Measurements from ENCODE around the gene RAB31.

RAB31 gene

DNA sequence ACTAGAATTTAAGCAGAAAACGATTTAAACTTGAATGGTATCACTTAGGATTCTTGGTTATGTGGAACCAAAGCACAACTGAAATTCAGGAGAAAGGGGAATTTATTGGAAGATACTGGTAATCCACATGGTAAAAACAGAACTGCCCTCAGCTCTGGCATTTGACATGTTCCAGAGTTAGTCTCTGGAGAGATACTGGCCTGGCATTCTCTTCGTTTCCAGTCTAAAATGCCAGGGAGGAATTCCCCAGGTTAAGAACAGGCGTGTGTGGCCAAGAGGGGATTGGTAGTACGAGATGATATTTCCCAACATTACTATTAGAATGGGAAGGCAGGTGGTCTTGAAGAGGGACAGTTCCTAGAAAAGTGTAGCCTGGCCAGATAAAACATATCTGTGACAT is 109.2 kb downstream of the RAB31 start:
- DNase-seq (ENCODE audit: low read depth in 1 of 2, low spot score in 1 of 2) = no peak

DNA sequence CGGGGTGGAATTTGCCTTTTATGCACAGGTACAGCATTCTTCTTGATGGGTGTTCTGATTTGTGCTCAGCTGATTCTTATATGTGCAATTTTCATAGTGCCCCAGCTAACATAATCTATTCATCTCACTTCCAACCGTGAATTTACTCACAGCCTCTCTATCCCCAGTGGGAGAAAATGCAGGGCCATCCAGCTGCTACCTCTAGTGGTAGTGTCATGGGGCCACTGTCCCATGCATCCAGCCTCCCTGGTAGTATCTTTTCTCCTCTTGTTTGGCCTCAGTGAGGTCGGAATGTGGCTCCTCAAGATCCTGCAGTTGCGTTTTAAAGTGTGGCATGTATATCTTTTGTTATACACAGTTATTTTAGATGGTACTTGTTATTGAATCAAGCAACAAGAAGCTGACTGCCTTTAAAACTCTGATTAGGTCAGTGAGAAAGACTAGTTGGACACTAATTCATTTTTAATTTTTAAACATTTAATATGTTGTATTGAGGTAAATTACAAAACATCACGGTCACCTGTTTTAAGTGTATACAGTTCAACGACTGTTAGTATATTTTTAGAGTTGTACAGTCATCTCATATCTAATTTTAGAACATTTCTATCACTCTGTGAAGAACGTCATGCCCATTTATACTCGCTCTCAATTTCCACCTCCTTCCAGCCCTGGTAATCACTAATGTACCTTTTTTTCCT is 109.8 kb downstream of the RAB31 start:
- DNase-seq (ENCODE audit: low read depth in 1 of 2, low spot score in 1 of 2) = no peak

DNA sequence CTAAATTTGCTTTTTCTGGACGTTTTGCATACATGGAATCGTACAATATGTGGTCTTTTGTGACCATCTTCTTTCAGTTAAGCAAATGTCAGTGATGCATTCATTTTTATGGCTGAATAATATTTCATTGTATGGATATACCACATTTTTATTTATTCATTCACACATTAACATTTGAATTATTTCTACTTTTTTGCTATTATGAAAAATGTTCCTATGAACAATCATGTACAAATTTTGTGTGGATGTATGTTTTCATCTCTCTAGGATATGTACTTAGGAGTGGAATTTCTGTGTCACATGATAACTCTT is 110.3 kb downstream of the RAB31 start:
- DNase-seq (ENCODE audit: low read depth in 1 of 2, low spot score in 1 of 2) = no peak

DNA sequence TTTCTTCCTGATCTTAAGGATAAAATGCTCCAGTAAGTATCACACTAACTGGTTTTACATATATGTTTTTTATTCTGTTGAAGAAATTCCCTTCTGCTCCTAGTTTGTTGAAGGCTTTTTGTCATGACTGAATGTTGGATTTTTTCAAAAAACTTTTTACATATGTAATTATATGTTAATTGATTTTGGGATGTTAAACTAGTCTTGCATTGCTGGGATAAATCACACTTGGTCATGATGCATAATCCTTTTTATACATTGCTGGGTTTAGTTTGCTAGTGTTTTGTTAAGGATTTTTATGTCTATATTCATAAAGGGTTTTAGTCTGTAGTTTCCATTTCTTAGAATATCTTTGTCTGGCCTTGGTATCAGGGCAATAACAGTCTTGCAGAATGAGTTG is 112.0 kb downstream of the RAB31 start:
- DNase-seq (ENCODE audit: low read depth in 1 of 2, low spot score in 1 of 2) = no peak

DNA sequence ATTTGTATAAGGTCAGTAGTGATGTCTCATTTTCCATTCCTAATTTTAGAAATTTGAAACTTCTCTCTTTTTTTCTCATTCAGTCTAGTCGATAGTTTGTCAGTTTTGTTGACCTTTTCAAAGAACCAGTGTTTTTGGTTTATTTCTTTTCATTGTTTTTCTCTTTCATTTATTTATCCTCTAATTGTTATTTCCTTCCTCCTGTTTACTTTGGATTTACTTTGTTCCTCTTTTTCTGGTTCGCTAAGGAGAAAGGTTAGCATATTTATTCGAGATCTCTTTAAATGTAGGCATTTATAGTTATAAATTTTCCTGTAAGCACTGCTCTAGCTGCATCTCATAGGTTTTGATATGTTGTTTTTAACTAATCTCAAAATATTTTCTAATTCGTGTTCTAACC is 112.6 kb downstream of the RAB31 start:
- DNase-seq (ENCODE audit: low read depth in 1 of 2, low spot score in 1 of 2) = no peak

DNA sequence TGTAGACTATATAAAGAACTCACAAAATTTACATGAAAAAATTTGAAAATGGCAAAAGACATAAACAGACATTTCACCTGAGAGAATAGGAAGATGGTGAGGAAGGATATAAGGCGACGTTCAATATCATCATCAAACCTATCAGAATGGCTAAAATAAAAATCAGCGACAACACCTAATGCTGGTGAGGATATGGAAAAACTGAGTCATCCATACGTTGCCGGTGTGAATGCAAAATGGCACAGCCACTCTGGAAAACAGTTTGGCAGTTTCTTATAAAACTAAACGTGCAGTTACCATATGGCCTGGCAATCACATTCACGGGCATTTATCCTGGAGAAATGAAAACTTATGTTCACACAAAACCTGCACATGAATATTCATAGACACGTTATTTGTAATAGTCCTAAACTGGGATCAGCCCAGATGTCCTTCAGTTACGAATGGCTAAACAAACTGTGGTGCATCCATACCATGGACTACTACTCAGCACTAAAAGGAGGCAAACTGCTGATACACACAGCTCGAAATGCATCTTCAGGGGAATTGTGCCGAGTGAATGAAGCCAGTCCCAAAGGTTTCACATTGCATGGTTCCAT is 114.6 kb downstream of the RAB31 start:
- no peak for DNase-seq (ENCODE audit: low read depth in 1 of 2, low spot score in 1 of 2)

DNA sequence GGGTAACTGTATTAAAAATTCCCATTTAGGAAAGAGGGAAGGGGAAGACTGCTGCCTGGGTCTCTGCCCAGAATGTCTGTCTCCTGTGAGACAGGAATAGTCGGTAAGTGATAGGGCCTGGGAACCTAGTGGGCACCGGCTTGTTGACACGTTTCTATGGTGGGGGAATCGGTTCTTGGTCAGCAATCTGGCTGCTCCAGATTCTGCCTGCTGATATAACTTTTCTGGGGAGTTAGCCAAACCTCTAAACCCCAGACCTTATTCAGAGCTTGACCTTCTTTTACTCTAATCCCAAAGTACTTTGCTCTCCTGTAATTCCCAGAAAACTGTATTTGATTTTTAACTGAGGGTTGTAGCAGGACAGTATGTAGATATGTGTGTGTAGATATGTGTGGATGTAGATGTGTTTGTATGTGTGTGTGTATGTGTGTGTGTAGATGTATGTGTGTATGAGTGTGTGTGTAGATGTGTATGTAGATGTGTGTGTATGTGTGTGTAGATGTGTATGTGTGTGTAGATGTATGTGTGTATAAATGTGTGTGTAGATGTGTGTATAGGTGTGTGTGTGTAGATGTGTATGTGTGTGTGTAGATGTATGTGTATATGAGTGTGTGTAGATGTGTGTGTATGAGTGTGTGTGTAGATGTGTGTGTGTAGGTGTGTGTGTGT is 115.8 kb downstream of the RAB31 start:
- DNase-seq (ENCODE audit: low read depth in 1 of 2, low spot score in 1 of 2) = no peak

DNA sequence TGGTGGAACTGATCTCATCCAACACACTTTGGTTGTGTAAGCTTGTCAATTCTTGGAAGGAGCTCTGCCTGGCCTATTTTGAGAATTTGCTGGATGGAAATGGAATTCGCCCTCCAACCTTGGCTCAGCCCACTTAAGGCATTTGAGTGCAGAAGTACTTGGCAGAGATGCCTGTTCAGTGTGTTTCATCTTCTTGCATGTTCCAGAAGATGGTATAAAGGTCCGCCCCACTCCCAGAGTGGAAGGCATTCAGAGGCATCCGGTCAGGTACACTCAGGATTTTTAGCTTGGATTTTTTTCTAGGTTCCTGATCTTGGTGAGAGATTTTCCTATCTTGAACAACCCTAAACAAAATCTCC is 116.4 kb downstream of the RAB31 start:
- no peak for DNase-seq (ENCODE audit: low read depth in 1 of 2, low spot score in 1 of 2)

DNA sequence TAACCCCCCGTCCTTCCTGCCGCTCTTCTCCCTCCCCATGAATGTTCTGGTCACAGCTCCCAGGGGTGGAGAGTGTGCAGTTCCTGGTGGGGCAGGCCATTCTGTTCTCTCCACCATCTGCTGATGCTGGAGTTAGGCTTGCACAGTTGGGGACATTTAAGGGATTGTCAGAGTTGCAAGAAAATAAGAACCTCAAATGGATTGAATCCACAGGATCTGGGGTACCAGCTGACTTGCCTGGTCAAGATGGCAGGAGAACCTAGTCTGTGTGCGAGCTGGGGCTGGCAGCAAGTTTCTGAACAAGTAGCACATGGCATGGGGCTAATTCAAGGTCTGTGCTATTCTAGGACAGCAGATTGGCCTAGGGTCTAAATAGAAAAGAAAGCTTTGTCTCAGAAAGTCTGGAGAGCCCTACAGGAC is 116.9 kb downstream of the RAB31 start:
- no peak for DNase-seq (ENCODE audit: low read depth in 1 of 2, low spot score in 1 of 2)

DNA sequence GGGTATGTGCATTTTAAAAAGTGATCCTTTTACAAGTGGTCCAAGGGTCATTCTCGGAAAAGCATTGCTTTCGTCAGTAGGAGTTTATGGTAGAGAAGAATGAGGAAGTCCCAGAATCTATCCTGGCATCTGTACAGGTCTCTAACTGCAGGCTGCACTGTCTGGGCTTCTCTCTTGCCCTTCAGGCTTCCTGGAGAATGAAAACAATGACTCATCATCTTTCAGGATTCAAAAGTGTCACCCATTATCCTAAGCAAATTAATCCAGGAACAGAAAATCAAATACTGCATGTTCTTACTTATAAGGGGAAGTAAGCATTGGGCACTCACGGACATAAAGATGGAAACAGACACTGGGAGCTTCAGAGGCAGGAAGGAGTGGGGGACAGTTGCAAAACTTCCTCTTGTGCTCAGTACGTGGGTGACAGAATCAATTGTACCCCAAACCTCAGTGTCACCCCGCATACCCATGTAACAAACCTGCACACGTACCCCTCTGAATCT is 117.5 kb downstream of the RAB31 start:
- no peak for DNase-seq (ENCODE audit: low read depth in 1 of 2, low spot score in 1 of 2)

DNA sequence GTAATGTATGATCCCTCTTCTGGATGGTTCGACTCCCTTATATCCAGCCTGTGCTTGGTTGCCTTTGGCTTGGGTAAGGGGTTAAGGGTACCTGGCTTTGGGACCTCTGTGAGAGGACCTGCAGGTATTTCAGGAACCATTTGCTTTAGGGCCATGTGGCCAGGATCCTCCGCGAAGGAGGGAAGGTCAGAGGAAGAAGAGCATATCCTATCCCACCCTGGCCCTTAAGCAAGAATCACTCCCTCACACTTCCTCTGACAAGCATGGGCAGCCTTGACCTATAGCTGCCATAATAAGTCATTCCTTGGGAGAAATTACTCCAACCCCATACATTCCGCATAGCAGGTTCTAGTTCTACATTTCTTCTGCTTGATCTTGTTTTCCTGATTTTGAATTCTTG is 118.6 kb downstream of the RAB31 start:
- DNase-seq (ENCODE audit: low read depth in 1 of 2, low spot score in 1 of 2) = no peak

DNA sequence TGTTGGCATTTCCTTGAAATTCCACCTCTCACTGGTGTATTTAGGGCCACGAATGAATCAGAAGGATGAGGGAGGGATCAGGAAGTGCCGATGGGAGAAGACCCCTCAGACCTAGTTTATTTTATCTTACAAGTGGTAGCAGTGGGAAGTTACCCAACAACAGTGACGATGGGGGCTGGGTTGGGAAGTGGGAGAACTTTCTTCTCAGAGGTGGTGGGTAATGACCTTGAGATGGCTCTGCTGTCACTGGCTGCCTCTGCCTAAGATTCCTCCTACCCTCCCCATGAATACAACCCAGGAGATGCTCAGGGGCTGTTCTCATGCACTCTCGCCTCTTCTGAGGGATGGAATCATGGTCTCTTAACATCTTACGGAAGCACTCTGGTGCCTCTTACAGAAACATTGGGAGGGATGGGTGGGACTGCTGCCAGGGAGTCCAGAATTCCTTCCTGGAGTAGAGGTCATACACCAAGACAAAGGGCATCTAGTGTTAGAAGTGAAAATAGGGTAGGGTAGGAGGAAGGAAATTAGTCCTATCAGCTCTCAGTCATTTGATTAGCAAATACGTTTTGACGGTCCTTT is 119.2 kb downstream of the RAB31 start:
- no peak for DNase-seq (ENCODE audit: low read depth in 1 of 2, low spot score in 1 of 2)

DNA sequence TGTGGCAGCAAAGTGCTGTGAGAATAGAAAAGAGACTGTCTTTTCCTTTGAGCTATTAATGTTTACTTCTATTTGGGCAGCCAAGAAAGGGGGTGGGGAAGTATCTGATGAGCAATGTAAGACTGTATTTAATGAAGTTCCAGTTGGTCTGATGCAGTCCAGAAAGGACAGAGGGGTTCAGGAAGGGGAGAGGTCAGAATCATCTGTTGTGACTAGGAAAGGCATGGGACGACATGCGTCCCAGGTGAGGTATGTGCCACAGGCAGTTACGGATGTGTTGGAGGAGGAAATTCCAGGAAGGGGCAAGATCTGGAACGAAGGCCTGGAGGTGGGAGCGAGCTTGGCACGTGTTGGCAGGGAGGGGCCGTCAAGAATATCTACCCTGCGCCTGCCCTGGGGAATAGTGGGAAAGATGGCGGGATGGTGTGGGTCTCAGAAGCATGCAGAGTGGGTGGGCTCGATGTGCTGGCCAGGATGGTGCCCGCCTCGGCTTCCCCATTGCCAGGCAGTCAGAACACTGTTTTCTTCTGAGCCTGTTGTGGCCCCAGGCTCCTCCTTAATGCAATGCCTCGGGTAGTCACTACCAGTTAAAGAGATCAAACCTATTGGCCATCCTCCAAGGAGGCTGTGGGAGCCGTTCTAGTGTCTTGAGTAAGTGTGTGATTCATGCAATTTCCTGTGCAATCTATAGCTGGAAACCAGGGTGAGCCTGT is 119.8 kb downstream of the RAB31 start:
- no peak for DNase-seq (ENCODE audit: low read depth in 1 of 2, low spot score in 1 of 2)

DNA sequence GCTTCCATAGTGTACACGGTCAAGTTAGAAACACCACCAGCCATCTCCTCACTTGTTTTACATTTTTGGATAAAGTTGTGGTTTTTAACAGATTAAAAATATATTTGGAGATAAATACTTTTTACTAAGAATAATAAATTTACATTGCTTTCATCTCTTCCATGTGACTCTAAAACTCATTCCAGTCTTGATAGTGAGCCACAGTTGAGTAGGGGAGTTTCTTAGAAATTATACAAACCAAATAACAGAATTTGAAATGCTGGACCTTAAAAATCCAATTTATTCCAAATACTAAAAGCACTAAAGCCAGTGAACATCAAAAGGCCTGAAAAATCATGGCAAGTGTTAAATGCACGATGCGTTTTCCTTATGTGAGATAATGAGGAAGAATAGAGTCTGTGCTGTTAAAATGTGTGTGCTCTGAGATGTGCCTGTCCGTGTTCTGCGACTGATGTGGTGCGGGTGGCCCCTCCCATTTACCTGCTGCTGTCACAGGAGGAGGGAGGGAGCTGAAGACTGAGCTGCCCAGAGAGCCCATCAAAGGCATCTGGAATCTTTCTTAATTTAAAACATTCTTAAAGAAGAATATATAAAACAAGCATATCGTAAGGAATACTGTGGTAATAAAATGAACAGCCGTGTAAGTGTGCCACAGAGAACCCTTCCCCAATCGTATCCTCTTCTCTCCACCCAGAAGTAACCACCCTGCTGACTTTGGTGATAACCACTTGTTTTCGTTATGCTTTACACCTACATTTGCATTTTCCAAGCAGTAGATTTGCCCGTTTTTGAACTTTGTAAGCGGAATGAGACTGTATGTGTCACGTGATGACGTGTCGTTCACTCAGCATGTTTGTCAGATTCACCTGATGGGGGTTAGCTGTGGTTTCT is 120.7 kb downstream of the RAB31 start:
- no peak for DNase-seq (ENCODE audit: low read depth in 1 of 2, low spot score in 1 of 2)

DNA sequence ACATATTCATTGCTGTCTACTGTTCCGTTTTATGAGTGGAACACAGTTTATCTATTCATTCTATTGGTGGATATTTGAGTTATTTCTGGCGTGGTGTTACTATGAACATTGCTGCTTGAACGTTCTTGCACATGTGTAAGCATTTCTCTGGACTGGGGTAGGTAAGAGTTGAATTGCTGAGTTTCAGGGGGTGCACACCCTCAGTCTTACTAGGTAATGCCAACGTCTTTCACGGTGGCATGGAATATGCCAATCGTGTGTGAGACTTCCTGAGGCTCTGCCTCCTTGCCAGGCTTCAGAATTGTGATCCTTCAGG is 121.3 kb downstream of the RAB31 start:
- DNase-seq (ENCODE audit: low read depth in 1 of 2, low spot score in 1 of 2) = no peak

DNA sequence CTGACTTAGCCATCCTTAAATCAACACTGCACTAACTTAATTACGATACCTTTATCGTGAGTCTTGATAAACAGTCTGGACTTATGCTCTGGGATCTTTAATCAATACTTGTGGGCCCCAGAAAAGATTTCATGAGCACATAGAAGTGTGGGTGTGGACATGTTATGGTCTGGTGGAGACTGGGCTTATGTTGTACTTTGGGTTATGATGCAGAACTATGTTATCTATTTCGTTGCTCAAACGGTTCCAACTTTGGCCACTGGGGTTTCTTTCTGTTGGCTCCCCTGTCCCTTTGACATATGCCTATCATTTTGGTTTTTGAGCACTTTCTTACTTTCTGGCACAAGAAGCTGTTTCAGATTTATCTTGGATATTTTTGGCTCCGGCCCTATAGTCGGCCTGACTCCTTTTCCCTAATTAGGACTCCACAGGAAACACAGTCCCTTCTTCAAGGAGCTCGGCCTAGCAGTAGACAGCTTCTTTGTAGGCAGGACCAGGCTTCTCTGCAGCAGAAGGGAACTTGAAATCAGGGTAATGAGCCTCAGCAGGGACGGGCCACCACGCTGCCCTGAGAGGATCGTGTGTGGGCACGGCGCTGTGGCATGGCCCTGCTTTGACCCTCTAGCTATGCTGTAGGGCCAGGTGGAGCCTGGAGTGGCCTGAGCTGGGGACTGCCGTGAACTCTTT is 123.1 kb downstream of the RAB31 start:
- DNase-seq (ENCODE audit: low read depth in 1 of 2, low spot score in 1 of 2) = no peak

DNA sequence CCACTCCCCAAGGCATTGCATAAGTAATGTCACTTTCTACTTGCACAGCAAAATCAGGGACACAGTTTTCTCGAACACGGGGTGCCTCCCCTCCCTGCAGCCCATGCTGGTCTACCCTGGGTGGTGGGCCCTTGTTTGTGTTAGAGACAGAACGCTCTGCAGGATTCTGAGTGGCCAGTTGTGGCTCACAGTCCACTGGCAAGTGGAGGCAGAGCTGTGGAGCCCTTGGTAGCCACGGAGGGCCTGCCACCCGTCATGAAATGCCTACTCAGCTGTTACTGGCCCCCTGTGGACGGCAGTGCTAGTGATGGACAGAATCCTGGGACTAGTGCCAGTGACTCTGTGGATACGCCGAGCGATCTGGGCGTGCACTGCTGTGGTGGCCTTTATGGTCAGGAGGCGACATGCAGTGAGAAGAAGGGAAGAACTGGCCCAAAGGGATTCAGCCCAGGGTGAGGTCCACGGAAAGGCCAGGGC is 123.7 kb downstream of the RAB31 start:
- no peak for DNase-seq (ENCODE audit: low read depth in 1 of 2, low spot score in 1 of 2)

DNA sequence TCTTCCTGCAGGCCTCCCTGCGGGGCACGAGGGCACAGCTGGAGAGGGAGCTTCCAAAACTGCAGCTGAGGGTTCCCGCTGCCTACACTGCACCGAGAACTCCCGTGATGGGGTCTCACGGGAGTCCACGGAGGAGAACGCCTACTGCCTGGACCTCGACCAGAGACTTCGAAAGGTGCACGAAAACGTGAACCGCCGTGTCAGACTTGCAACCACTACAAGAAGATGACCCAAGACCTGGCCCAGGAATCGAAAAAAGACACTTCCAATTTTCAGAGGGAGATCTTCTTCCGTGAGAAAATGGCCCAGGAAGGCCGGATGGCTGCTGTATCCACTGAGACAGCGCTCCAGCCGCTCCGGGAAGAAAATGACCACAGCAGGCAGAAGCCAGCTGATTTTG is 124.8 kb downstream of the RAB31 start:
- no peak for DNase-seq (ENCODE audit: low read depth in 1 of 2, low spot score in 1 of 2)

DNA sequence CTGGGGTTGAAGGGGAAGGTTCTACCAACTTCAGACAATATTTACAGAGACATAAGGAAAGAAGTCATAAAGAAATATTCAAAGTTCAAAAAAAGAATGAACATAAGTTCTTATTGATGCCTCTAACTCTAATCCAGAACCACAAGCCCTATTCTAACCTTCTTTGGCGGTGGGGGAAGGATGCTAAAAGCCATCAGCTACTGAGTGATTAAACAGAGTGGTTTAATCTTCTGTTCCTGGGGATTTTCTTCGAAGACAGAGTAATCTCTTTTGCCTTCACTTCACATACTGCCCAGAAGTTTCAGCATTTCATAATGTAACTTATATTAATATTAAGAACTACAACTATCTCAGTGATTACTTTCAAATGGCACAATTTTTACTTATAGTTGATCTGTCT is 126.5 kb downstream of the RAB31 start:
- no peak for DNase-seq (ENCODE audit: low read depth in 1 of 2, low spot score in 1 of 2)

DNA sequence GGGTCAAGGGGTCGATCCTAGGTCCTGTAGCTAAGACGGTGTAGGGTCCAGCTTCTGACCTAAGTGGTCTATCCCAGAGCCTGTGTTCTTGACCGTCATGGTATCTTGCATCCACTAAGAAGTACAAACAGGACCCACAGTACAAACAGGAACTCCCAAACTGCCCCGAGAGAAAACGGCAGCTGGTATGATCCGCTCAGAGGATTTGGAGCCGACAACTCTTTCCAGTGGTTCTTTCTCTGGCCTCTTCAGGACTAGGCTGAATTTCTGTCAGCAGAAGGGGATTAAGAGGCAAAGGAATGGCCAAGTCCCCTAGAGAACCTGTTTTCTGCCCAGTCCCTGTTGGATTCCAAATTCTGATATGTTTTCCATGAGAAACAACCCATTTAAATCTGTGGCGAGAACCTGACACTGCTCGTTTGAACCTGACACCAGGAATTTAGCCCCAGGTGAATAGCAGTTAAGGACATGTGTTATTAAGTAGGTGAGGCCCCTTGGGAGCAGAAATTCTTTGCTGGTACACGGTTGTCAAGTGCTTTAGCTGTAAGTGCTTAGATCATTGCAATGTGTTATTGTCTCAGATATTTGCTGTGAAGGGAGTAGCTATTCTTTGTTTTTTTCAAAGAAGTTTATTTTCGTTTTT is 127.1 kb downstream of the RAB31 start:
- no peak for DNase-seq (ENCODE audit: low read depth in 1 of 2, low spot score in 1 of 2)

Data from stimulated activated CD4-positive, alpha-beta T cell treated with anti-CD3 and anti-CD28 coated beads, Interleukin-15, amount 100 ng/mL, for 1 hour (primary cell).